Stimulated activated CD8-positive, alpha-beta memory T cell treated with anti-CD3 and anti-CD28 coated beads, Interleukin-7, amount 100 ng/mL, for 24 hours (primary cell): ENCODE results near the gene C17orf58.
"Not testable (repeated sequence)": the region's sequence is repeated elsewhere in the genome, so short reads cannot be mapped to it uniquely, and the experiment has no call there.

ENCODE experiments used
- DNase-seq: peaks from one replicate; pipeline ENCODE4 v3.0.0-alpha.2; 2020; ENCODE audit warnings: low read depth

Gene C17orf58

GRCh38 chr17:67996301-67997171, at the start of gene C17orf58:
C17orf58 (minus strand) TSS chr17:67996469; CDS start chr17:67996198, 271 bp downstream.
- DNase-seq, result not testable (repeated sequence)

DNA sequence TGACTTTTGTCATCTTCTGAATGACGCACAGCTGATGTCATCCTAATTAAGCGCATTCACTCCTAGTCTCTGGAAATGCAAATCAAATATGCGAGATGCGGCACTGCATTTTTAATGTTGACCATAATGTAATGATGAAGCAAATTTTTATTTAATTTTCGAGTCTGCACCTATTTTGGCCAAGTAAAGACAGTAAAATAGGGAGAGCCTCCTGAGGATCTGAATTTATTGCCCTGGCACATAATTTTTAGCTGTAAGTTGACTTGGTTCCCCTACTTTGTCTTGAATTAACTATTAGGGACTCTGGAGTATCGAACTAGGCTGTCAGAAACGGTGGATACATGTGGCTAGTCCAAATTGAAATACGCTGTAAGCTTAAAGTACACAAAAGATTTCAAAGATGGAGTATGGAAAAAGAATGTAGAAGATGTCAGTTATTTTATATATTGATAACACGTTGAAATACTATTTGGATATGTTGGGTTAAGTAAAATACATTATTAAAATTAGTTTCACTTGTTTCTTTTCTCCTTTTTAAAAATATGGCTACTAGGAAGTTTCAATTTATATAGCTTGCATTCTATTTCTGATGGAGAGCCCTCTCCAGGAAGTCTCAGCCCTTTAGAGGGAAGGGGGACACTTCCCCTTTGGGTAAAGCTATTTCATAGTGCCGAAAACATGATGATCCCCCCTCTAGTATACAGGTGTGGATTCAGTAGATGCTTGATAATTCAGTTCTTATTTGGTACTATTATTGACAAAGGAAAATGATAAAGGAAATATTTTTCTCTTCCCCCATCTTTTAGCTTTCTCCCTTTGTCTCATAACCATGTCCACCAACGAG, 40.3 kb upstream of the C17orf58 start:
- no peak for DNase-seq

DNA sequence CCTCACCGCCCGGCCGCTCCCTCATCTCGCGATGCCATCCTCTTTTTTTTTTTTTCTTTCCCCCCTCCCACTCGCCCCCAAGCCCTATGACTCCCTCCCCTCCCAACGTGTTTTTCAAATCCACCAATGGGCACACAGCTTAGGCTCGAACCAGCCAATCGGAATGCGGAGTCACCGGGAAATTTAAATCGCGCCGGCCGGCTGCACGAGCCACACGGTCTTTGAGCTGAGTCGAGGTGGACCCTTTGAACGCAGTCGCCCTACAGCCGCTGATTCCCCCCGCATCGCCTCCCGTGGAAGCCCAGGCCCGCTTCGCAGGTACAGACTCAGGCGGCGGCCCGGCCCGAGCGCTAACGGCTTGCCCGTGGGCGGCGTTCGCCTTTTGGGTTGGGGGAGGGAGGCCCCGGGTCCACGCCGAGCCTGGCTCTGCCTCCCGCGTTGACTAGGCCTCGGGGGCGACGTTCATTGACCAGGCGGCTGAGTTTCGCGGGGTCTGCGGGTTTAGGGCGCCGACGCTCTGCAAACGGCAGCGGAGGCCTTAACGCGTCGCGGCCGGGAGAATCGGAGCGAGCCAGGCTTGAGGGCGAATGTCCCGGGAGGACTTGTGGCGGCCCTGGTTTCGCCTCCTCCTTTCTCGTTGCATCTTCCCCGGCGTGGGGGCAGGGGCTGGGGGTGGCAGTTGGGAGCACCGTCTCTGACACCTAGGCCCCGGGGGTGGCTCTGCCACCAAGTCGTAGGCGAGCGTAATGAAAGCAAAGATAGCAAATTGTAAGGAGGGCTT, 39.4 kb upstream of the C17orf58 start, which contains the start of gene KPNA2:
Gene KPNA2, plus strand, starts transcription at position 213 of the 781 bp plus-strand sequence. CDS start 1,398 bp downstream, outside the sequence.
- peak; percentile 74 for DNase-seq

- DNase-seq, result peak; percentile 78
These were observed 38.9 kb upstream of the C17orf58 start for GRCh38 chr17:68035131-68035522.

DNA sequence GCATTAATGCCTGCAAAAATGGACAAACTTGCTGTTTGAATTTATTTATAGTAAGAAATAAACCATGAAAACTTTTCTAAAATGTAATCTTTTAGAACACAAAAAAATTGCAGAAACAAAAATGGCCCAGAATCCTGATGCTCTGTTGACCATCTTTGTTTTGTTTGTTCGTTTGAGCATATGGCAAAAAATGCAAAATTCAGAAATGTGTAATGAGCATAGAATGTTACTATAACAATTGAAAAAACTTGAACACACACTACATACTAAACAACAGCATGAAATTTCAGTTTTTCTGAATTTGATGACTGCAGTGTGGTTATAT, 38.1 kb upstream of the C17orf58 start:
- no peak for DNase-seq

DNA sequence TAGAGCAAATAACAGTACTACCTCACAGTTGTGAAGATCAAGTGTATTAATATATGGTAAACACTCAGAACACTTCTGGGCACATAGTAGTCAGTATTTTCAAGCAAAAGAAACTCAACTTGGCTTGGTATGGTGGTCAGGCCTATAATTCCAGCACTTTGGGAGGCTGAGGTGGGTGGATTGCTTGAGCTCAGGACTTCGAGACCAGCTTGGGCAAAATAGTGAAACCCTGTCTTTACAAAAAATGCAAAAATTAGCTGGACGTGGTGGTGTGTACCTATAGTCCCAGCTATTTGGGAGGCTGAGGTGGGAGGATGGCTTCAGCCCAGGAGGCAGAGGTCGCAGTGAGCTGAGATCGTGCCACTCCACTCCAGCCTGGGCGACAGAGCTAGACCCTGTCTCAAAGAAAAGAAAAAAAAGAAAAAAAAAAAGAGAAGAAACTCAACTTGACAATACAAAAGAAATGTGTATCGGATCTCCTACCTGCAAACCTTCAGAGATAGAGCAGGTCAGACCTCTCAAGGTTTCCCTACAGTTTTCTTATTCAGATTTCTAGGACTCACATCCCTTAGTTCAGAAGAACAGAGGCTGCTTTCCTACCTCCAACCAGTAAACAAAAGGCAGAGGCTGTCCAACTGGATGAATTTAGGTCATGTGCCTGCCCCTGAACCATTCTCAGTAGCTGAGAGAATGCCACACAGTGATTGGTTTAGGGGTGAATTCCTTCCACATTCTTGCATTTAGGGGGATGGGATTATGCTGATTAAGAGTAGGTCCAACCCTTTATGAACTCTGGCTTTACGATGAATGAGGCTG, 37.6 kb upstream of the C17orf58 start:
- DNase-seq, result no peak

GRCh38 chr17:68029512-68030215, 33.4 kb upstream of the C17orf58 start:
- no peak for DNase-seq

DNA sequence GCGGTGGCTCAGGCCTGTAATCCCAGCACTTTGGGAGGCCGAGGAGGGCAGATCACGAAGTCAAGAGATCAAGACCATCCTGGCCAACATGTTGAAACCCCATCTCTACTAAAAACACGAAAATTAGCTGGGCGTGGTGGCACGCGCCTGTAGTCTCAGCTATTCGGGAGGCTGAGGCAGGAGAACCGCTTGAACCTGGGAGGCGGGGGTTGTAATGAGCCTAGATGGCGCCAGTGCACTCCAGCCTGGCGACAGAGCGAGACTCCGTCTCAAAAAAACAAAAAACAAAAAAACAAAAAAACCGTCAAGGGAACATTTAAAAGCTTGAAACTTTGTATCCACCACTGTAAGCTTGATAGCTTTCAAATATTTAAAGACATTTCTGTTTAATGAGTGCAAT, 26.3 kb upstream of the C17orf58 start:
- DNase-seq, result not testable (repeated sequence)

GRCh38 chr17:68021963-68022362, 25.7 kb upstream of the C17orf58 start:
- DNase-seq, result no peak

- DNase-seq, result not testable (repeated sequence)
These were observed 24.5 kb upstream of the C17orf58 start for GRCh38 chr17:68020791-68021190.

DNA sequence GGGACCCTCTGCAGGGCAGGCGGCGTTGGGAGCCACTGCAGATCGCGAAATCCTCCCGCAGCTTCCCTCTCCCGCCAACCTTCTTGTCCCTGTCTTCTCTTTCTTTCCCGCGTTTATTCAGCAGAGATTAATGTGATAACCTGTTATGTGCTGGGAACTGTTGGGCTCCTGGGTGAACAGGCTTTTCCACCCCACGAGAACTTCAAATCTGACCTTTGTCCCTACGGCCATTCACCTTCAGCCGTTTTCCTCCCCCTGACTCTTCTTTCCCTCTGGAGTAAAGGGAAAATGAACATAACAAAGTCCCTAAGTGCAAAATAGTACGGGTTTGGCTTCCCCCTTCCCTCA, 24.1 kb upstream of the C17orf58 start:
- DNase-seq, result no peak

GRCh38 chr17:68019675-68020408, 23.6 kb upstream of the C17orf58 start:
- peak; percentile 100 for DNase-seq

DNA sequence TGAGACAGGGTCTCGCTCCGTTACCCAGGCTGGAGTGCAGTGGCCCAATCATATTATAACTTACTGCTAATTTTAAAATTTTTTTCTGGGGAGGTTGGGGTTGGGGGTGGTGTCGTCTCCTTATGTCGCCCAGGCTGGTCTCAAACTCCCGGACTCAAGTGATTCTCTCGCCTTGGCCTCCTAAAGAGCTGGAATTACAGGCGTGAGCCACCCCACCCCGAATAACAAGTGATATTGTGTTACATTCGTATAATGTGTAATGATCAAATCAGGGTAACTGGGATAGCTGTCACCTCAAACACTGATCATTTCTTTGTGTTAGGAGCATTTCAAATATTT, 23.0 kb upstream of the C17orf58 start:
- DNase-seq, result no peak

- DNase-seq, result not testable (repeated sequence)
These were observed 22.2 kb upstream of the C17orf58 start for GRCh38 chr17:68018493-68018892.

GRCh38 chr17:68016838-68017237, 20.6 kb upstream of the C17orf58 start:
- no peak for DNase-seq

GRCh38 chr17:68015081-68015723, 18.9 kb upstream of the C17orf58 start:
- DNase-seq, result no peak

DNA sequence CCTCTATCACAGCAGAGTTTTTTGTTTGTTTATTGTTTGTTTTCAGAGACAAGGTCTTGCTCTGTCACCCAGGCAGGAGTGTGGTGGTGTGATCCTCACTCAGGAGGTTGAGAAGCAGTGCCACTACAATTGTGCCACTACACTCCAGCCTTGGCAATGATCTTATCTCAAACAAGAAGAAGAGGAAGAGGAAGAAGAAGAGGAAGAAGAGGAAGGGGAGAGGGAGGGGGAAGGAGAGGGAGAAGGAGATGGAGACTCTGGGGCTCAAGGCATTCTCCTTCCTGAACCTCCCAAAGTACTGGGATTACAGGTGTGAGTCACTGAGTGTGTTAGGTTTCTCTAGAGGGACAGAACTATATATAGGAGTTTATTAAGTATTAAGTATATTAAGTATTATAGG, 17.1 kb upstream of the C17orf58 start:
- no peak for DNase-seq

DNA sequence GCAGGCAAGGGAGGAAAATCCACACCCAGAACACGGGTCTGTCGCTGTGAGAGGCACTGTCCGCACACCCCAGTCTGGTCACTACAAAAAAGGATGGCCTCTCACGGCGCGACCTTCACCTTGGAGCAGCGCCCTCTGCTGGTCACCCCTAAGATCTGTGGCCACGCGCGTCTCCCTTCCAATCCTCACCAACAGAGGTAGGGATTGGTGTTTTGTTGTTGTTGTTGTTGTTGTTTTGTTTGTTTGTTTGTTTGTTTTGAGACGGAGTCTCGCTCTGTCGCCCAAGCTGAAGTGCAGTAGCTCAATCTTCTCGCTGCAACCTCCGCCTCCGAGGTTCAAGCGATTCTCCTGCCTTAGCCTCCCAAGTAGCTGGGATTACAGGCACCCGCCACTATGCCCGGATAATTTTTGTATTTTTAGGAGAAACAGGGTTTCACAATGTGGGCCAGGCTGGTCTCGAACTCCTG, 15.0 kb upstream of the C17orf58 start:
- DNase-seq, result peak; percentile 50

GRCh38 chr17:68006797-68007196, 10.5 kb upstream of the C17orf58 start:
- no peak for DNase-seq

DNA sequence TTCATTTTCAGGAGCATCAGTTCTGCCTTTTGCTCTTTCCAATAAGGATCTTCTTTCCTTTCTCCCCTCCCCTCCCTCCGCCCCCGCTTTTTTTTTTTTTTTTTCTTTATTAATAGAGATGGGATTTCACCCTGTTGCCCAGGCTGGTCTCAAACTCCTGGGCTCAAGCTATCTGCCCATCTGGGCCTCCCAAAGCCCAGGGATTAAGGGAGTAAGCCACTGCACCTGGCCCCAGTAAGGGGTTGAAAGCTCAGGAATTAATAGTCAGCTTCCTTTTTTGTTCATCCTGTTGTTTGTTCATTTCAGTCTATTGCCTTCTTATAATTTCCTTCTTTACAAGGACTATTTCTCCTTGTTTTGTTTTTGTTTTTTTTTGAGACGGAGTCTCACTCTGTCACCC, 7.9 kb upstream of the C17orf58 start:
- no peak for DNase-seq
